Erythroblast (primary cell): ENCODE results near the gene ORMDL3.

Source experiments
- GATA1 ChIP-seq: IDR thresholded peaks from 2 replicates; pipeline ENCODE4 v1.6.1; 2011; ENCODE audit warnings: low read depth, mild to moderate bottlenecking, control low read depth, low read length, moderate library complexity
- POLR2A ChIP-seq: IDR thresholded peaks from 2 replicates; pipeline ENCODE4 v1.6.1; 2011; ENCODE audit warnings: mild to moderate bottlenecking, low read length

- TF ChIP-seq POLR2A (no peak), GATA1 (no peak)
Measured at GRCh38 chr17:39972271-39972670, 44.9 kb upstream of the ORMDL3 start.
